ENCODE measurements around the gene MTREX. TPM values are rescaled to one million over a fixed set of nuclear protein-coding genes. Genes with fewer than 3 reads are reported as not detected.

The MTREX gene
- total and polyA plus RNA-seq, 2 of the 8 experiments (the other 6 are each of a cell fraction or from before 2014, with no cell fraction given): 16.0 to 130 TPM

DNA sequence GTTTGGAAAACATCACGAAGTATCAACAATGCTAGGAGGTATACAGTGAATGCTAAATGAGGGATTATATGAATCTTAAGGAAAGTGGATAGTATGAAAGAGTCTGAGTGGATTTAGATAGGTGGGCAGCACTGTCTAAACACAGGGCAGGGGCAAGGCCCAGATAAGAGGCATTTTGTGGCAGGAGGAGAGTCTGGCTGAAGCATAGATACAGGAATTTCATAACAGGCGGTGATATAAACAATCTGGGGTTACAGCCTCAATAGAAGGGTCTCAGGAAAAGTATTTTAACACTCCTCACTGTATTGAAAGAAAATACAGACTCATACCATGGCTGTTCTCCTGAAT is 130.0 kb downstream of the MTREX start:
- POLR2A ChIA-PET (ENCODE audit: partially characterized antibody): interaction anchor here (1.5 to 2.5 kb wide), 2 partner anchors 10 to 13 kb away, joined by 4 to 10 read pairs; no protein-coding TSS in a partner anchor
- no peak overlapping the region for H2AFZ ChIP-seq (ENCODE audit: low read length)
- no peaks in the 10 kb centered on the region for H4K20me1 ChIP-seq (replicated peaks in 1 of 2; ENCODE audit: control insufficient read depth in 1 of 2, insufficient read depth in 2 of 2, low read length in 2 of 2)
- H4K8ac ChIP-seq (ENCODE audit: extremely low read depth, insufficient read depth, low read length): no peak overlapping the region
- no peak overlapping the region for H3K4ac ChIP-seq (replicated peaks; ENCODE audit: insufficient read length, low read depth, low read length)
- H3K79me2 ChIP-seq (ENCODE audit: control insufficient read depth in 1 of 2, insufficient read depth in 2 of 2, low read length in 2 of 2): peaks cover 0 to 16% of the 10 kb centered on the region in 2 experiments; a peak in 3 of 4 replicates
- WGBS, 2 experiments (ENCODE audit: extremely low coverage in 1 of 2, insufficient coverage in 1 of 2, insufficient read length in 1 of 2, insufficient replicate concordance in 2 of 2, low coverage in 1 of 2, low lambda C conversion rate in 2 of 2, missing lambda C conversion rate in 1 of 2): 91% methylated on average over 2 of the region's 2 CpGs; no CpG with 5 or more reads in 1 of the 2 experiments
- FAIRE-seq: no peak
- H2BK120ac ChIP-seq (replicated peaks; ENCODE audit: low read depth, low read length): no peak overlapping the region
- no peaks in the 10 kb centered on the region for H3K27me3 ChIP-seq (replicated peaks in 1 of 4; ENCODE audit: control insufficient read depth in 3 of 4, extremely low read depth in 1 of 4, insufficient read depth in 3 of 4, low read length in 3 of 4)
- H3K27ac ChIP-seq (ENCODE audit: low read depth, low read length): peak overlapping the region; percentile 63; the same call in 1 of the 2 replicates
- no peak for DNase-seq (ENCODE audit: low read depth in 1 of 2, low spot score in 2 of 2)
- H4K5ac ChIP-seq (ENCODE audit: insufficient read length, low read depth, low read length): no peak overlapping the region
- H3K23ac ChIP-seq (ENCODE audit: insufficient read length): no peak overlapping the region
- peaks cover 0 to 73% (median 20%) of the 10 kb centered on the region in 4 experiments; a peak in 4 of 8 replicates for H3K36me3 ChIP-seq (ENCODE audit: control insufficient read depth in 2 of 4, insufficient read depth in 4 of 4, low read length in 3 of 4)
- H3K56ac ChIP-seq (replicated peaks; ENCODE audit: insufficient read length, low read depth, low read length): no peak overlapping the region
- H3K4me1 ChIP-seq (replicated peaks in 1 of 4; ENCODE audit: control insufficient read depth in 3 of 4, insufficient read depth in 4 of 4, low read length in 3 of 4): peaks cover 5 to 19% (median 11%) of the 10 kb centered on the region in 4 experiments; a peak in 6 of 7 replicates
- no peak overlapping the region for H2BK15ac ChIP-seq (ENCODE audit: low read length)
- H3K18ac ChIP-seq (ENCODE audit: extremely low read depth, low read length): no peak overlapping the region
- peaks cover 3 to 15% of the 10 kb centered on the region in 2 experiments; a peak in 2 of 4 replicates for H3K9me3 ChIP-seq (ENCODE audit: insufficient read depth in 2 of 2, low read depth in 1 of 2, low read length in 1 of 2)
- no peak overlapping the region for H3K9ac ChIP-seq (replicated peaks in 1 of 4; ENCODE audit: extremely low read depth in 1 of 4, low read depth in 3 of 4, low read length in 3 of 4)
- H3K14ac ChIP-seq (ENCODE audit: insufficient read length): no peak overlapping the region
- H3K23me2 ChIP-seq (ENCODE audit: low read depth, low read length): no peaks in the 10 kb centered on the region
- H2AK5ac ChIP-seq (ENCODE audit: low read depth, low read length): no peak overlapping the region
- H3K4me2 ChIP-seq (ENCODE audit: insufficient read depth in 1 of 2, low read depth in 2 of 2, low read length in 2 of 2): no peak overlapping the region
- no peak overlapping the region for H3K4me3 ChIP-seq (ENCODE audit: extremely low read depth in 1 of 4, insufficient read depth in 2 of 4, low read depth in 3 of 4, low read length in 4 of 4)
- no peaks in the 10 kb centered on the region for H3K79me1 ChIP-seq (ENCODE audit: low read depth, low read length)
- no peak overlapping the region for H2BK20ac ChIP-seq (ENCODE audit: low read length)
- CTCF ChIA-PET (ENCODE audit: partially characterized antibody): interaction anchor here (0.6 kb wide), 1 partner anchor 222 kb away, joined by 5 read pairs; no protein-coding TSS in a partner anchor
- H2BK5ac ChIP-seq (ENCODE audit: low read depth, low read length): peak overlapping the region; percentile 37; the same call in 1 of the 2 replicates
- TF ChIP-seq POLR2AphosphoS5 (IDR thresholded peaks at IDR 0.05; ENCODE audit: low read depth, low read length) (0 out of 2 replicates have a peak, but pooled peaks have one; percentile 10), POU5F1 (IDR thresholded peaks at IDR 0.05; ENCODE audit: low read depth, low read length) (no peak)
- 0 out of 2 replicates have a peak overlapping the region, but pooled peaks have one; percentile 6 for H2BK12ac ChIP-seq (ENCODE audit: low read depth, low read length)
- H4K91ac ChIP-seq (replicated peaks; ENCODE audit: insufficient read length, low read length): no peak overlapping the region
